Esophagus muscularis mucosa (tissue), 4 donors: ENCODE measurements around the gene PDGFA. TPM values are rescaled to one million over a fixed set of nuclear protein-coding genes. Genes with fewer than 3 reads are reported as not detected.

ENCODE experiments used
- DNase-seq: peaks from one replicate; pipeline ENCODE4 v3.0.0-alpha.2; 2017; ENCODE audit errors: extremely low spot score
- H3K27ac ChIP-seq, 4 donors: fragments of 200-600 bp; sonication (generic); replicated peaks in 1 of 4; 1 replicate in 3 of 4; 2 replicates in 1 of 4; pipeline ENCODE4 v1.5.1; 2016 to 2019; ENCODE audit warnings: mild to moderate bottlenecking in 1 of 4
- H3K27me3 ChIP-seq, 4 donors: fragments of 200-600 bp; sonication (generic); one replicate each; pipeline versions ENCODE4 v1.5.1 to v1.6.0; 2016 to 2019
- H3K36me3 ChIP-seq, 4 donors: fragments of 200-600 bp; sonication (generic); one replicate each; pipeline ENCODE4 v1.5.1; 2016 to 2019
- H3K4me1 ChIP-seq, 4 donors: fragments of 200-600 bp; sonication (generic); one replicate each; pipeline ENCODE4 v1.5.1; 2016 to 2019
- H3K4me3 ChIP-seq, 4 donors: fragments of 200-600 bp; sonication (generic); 1 replicate in 2 of 4; 2 replicates in 2 of 4; pipeline ENCODE4 v1.5.1; 2016 to 2019; ENCODE audit warnings: mild to moderate bottlenecking in 4 of 4, moderate library complexity in 1 of 4
- H3K9me3 ChIP-seq, 4 donors: fragments of 200-600 bp; sonication (generic); 1 replicate in 3 of 4; 2 replicates in 1 of 4; pipeline ENCODE4 v1.5.1; 2016 to 2019
- EP300 ChIP-seq: sonication (generic); formaldehyde crosslinking; IDR thresholded peaks from one replicate; pipeline ENCODE4 v1.6.1; 2017; ENCODE audit warnings: antibody characterized with exemption
- POLR2A ChIP-seq: fragments of 450-650 bp; IDR thresholded peaks from one replicate; pipeline ENCODE4 v1.6.1; 2017; ENCODE audit warnings: antibody characterized with exemption, moderate library complexity, mild to moderate bottlenecking, low read depth
- POLR2AphosphoS5 ChIP-seq, 2 donors: sonication (generic); formaldehyde crosslinking; IDR thresholded peaks; one replicate each; pipeline ENCODE4 v1.6.1; 2017; ENCODE audit warnings: antibody characterized with exemption in 2 of 2
- WGBS: methylation state at CpG from one replicate; pipeline ENCODE4 v1.1.5; 2018; 5-methylcytosine and 5-hydroxymethylcytosine counted together
- intact Hi-C: fragments of 100-400 bp; cut with DNase I; formaldehyde crosslinking; loops from one replicate; pipeline ENCODE4 v1.15.1; 2023
- total RNA-seq, 4 donors: library from RNA; depleted of rRNA; stranded (reverse); fragments of >200 nt; gene quantifications; one replicate each; pipeline versions ENCODE4 v1.1.0 to v1.2.1, GENCODE V29; 2016
- TF ChIP-seq, protein P1 (sequence below), 3 experiments: fragments of 200-600 bp in 2 of 3; fragments of 450-650 bp in 1 of 3; sonication (generic) in 2 of 3; IDR thresholded peaks; one replicate each; pipeline ENCODE4 v1.5.1; 2017 to 2019; ENCODE audit warnings: antibody characterized with exemption in 3 of 3, mild to moderate bottlenecking in 2 of 3, moderate library complexity in 1 of 3

PDGFA gene
- total RNA-seq, 4 donors from 2014 or later: 88.0 to 184 (median 119) TPM

DNA sequence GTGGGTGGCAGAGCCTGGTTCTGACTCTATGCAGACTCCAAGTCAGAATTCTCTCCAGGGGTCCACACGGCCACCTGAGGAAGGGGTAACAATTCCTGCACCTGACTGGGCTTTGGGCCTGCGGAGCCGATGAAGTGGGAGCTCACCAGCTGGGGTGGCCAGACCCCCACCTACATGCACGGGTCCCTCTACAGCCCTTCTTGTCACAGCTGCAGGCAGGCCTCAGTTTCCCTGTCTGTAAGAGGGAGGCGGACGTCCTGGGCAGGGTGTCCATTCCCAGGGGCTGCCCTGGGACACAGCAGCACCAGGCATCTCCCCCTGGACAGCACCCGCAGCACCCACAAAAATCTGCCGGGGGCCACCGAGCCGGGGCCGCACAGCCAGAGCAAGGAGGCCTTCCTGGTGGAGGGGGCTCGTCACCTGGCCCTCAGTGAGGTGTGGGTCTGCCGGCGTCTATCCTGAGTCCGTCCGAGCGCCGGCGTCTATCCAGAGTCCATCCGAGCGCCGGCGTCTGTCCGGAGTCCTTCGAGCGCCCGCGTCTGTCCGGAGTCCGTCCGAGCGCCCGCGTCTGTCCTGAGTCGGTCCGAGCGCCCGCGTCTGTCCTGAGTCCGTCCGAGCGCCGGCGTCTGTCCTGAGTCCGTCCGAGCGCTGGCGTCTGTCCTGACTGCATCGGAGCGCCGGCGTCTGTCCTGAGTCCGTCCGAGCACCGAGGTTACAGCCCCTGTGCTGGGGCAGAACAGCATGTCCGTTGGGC, 65.1 kb downstream of the PDGFA start:
- intact Hi-C loops: no loop called here
- Histone ChIP-seq H3K4me3 (no peak overlapping the region), H3K9me3 (no peaks in the 10 kb centered on the region), H3K27ac (no peak overlapping the region), H3K36me3 (no peaks in the 10 kb centered on the region), H3K4me1 (peaks cover 8 to 28% (median 25%) of the 10 kb centered on the region in 4 donors), H3K27me3 (peaks cover 0 to 50% (median 5%) of the 10 kb centered on the region in 4 donors)
- WGBS: 91% methylated on average over 17 of the region's 56 CpGs
- TF ChIP-seq, protein P1, sequence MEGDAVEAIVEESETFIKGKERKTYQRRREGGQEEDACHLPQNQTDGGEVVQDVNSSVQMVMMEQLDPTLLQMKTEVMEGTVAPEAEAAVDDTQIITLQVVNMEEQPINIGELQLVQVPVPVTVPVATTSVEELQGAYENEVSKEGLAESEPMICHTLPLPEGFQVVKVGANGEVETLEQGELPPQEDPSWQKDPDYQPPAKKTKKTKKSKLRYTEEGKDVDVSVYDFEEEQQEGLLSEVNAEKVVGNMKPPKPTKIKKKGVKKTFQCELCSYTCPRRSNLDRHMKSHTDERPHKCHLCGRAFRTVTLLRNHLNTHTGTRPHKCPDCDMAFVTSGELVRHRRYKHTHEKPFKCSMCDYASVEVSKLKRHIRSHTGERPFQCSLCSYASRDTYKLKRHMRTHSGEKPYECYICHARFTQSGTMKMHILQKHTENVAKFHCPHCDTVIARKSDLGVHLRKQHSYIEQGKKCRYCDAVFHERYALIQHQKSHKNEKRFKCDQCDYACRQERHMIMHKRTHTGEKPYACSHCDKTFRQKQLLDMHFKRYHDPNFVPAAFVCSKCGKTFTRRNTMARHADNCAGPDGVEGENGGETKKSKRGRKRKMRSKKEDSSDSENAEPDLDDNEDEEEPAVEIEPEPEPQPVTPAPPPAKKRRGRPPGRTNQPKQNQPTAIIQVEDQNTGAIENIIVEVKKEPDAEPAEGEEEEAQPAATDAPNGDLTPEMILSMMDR (IDR thresholded peaks at IDR 0.05): no peak
- no peak for TF ChIP-seq POLR2A
- TF ChIP-seq EP300: no peak
- TF ChIP-seq POLR2AphosphoS5 (IDR thresholded peaks at IDR 0.05): no peak
- no peak for DNase-seq

DNA sequence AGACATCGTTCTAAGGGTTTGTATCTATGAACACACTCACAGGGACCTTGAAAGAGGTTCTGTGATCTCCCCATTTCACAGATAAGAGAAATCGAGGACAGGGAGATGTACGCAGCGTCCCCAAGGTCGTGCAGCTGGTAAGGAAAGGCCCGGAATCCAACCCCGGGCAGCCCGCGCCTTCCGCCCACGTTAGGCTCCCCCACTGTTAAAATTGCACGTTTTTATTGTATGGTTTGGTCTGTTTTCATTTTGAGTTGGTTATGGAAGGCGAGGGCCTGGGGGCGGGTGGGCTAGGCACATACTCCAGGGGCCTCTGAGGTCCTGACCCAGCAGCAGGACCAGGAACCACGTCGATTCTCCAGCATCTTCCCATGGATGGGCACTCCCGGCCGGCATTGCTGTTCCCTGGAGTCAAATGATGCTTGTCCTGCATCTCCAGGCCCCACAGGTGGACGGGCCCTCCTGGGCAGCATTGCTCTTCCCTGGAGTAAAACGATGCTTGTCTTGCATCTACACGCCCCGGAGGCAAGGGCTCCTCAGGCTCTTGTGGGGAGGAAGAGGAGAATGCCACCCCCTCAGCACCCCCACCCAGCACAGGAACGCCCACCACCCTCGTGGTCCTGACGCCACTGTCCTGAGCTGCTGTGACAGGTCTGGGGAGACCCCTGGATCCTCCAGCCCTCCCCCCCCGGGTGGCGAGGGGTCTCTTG, 65.9 kb downstream of the PDGFA start:
- Histone ChIP-seq H3K27me3 (peaks cover 0 to 50% (median 5%) of the 10 kb centered on the region in 4 donors), H3K27ac (no peak overlapping the region), H3K4me3 (no peak overlapping the region), H3K9me3 (no peaks in the 10 kb centered on the region), H3K36me3 (no peaks in the 10 kb centered on the region), H3K4me1 (peaks cover 8 to 28% (median 25%) of the 10 kb centered on the region in 4 donors)
- intact Hi-C loops: no loop called here
- TF ChIP-seq POLR2A (no peak), POLR2AphosphoS5 (IDR thresholded peaks at IDR 0.05) (no peak), EP300 (no peak)
- TF ChIP-seq, protein P1 (IDR thresholded peaks at IDR 0.05): no peak
- DNase-seq: no peak
- WGBS: 90% methylated on average over 26 of the region's 27 CpGs

DNA sequence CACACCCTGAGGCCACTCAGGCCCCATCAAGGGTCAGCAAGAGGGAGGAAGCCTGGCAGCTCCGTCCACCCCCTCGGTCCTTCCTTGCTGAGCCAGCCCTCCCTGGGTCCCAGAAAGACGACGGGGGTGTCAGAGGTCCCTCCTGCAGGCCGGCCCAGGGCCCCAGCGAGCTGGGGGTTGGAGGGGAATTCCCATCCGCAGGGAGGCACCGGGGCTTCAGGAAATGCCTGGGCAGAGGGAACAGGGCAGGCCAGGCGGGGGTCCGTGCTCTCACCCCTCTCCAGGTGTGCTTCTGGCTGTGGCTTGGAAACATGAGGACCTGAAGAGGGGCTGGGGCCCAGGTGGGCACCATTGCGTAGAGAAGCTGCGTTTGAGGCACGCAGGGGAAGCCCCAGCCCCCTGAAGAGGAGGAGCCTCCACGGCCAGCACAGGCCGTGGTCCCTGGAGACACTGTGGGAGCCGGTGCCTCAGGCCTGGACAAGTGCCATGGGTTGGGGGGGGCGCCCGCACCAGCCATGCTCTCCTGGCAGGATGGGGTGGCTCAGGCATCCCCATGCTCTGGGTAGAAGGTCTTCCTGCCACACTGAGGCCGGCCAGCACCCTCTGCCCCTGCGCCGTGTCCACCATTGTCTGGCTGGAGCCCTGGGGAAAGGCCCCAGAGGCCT, 66.7 kb downstream of the PDGFA start:
- no peak for DNase-seq
- 56% methylated on average over 5 of the region's 21 CpGs for WGBS
- intact Hi-C loops: no loop called here

DNA sequence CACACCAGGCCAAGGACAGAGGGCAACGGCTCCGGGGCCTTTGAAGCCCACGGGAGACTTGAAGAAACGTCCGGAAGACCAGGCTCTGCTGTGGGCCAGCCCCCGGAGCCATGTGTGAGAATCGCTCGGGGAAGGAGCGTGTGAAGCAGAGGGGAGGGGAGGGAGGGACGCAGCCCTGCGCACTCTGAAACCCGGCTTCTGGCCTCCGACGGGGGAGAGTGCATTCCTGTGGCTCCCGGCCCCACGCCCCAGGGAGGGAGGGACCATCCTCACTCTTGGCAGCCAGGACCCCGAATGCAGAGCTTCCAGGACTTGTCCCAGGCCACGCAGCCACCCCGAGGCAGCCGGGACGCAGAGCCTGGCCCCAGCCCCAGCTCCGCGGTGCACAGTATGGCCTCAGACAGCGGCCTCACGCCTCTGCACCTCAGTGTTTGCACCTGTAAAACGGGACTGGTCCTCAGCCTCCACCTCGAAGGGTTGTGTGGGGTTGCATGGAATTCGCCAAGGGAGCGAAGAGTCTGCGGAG, 67.4 kb downstream of the PDGFA start:
- TF ChIP-seq POLR2AphosphoS5 (IDR thresholded peaks at IDR 0.05): no peak
- TF ChIP-seq EP300: no peak
- no peak overlapping the region for H3K27ac ChIP-seq

More for the DNA sequence above, 66.7 kb downstream of the PDGFA start:
- H3K27me3 ChIP-seq: peaks cover 0 to 50% (median 5%) of the 10 kb centered on the region in 4 donors
- H3K4me1 ChIP-seq: peaks cover 8 to 28% (median 25%) of the 10 kb centered on the region in 4 donors
- no peak overlapping the region for H3K27ac ChIP-seq
- TF ChIP-seq, protein P1 (IDR thresholded peaks at IDR 0.05): no peak
- TF ChIP-seq EP300: no peak
- no peak for TF ChIP-seq POLR2A
- TF ChIP-seq POLR2AphosphoS5 (IDR thresholded peaks at IDR 0.05): no peak
- H3K36me3 ChIP-seq: no peaks in the 10 kb centered on the region
- no peaks in the 10 kb centered on the region for H3K9me3 ChIP-seq
- no peak overlapping the region for H3K4me3 ChIP-seq

More for the DNA sequence above, 67.4 kb downstream of the PDGFA start:
- Histone ChIP-seq H3K27me3 (peaks cover 0 to 50% (median 5%) of the 10 kb centered on the region in 4 donors), H3K4me3 (peak overlapping the region in 1 of 4 donors; percentile 9), H3K4me1 (peaks cover 8 to 28% (median 25%) of the 10 kb centered on the region in 4 donors), H3K9me3 (no peaks in the 10 kb centered on the region), H3K36me3 (no peaks in the 10 kb centered on the region)
- WGBS: 29% methylated on average over 11 of the region's 30 CpGs
- DNase-seq: no peak
- intact Hi-C loops: no loop called here
